ENCODE results near the gene MIPOL1.

GRCh38 chr14:37515771-37516170 is 318.0 kb downstream of the MIPOL1 start:
- TF ChIP-seq ZNF707 (tag by site-specific recombination; IDR thresholded peaks at IDR 0.05) (no peak), CTCF (tag by site-specific recombination; IDR thresholded peaks at IDR 0.05) (no peak)
